Measurements from ENCODE around the gene ATP6V0D1.
A peak's percentile ranks its signal among the peaks of the same experiment; 100 is the strongest.

ATP6V0D1 gene

DNA sequence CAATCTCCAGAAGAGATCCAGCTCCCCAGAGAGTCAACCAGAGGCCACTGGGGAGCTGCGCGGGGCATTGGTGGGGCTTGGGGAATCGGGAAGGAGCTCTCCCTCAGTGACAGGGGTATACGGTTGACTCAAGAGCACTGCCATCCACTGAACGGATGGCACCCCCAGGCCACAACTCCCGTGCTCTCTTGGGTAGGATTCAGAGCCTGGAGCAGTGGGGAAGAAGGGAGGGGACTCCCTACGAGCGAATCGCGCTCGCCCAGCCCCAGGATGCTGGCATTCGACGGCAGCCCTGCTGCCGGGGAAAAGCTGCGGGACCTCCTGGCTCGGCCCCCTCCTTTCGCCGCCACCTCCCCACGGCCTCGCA is 87.2 kb downstream of the ATP6V0D1 start:
- Histone ChIP-seq H3K36me3 (ENCODE audit: insufficient read depth, low read length) (no peaks in the 10 kb centered on the region), H3K9me3 (ENCODE audit: insufficient read depth, low read depth, low read length) (no peaks in the 10 kb centered on the region), H3K27me3 (ENCODE audit: insufficient read depth, low read length) (peaks cover 53% of the 10 kb centered on the region), H3K4me3 (ENCODE audit: low read length) (peak overlapping the region; percentile 41), H3K4me1 (ENCODE audit: insufficient read depth, low read length) (peaks cover 18% of the 10 kb centered on the region), H3K27ac (ENCODE audit: low read depth, low read length) (no peak overlapping the region), H3K9ac (ENCODE audit: low read depth, low read length) (no peak overlapping the region)
- 6% methylated on average over 20 of the region's 20 CpGs for WGBS

DNA sequence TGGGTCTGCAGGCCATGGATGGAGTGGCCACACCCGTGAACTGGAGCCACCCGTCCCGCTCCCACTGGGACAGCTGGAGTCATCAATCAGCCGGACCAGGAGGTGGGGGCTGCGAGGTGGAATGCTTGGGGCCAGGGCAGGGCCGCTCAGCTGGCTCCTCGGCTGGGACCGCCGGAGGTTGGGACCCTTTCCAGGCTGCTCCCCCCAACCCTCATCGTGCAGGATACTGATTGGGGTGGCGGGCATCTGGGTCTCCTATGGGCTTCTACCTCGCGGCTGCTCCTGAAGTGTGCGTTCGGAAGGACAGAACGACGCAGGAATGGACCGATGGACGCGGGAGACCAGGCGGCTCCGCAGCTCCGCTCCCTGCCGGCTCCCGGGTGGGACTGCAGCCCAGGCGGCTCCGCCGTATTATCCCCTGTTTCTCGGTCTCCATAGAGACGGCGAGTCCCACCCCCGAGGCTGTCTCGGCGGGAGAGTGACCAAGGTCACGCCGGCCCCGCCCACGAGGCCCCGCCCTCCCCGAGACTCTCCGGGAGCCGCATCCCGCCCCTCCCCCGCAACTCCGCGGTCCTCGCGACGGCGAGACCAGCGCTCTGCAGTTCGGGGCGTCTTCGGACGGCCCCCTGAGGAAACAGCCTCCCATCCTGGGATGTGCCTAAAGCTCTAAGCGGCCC is 87.7 kb downstream of the ATP6V0D1 start, which contains the start of gene TPPP3:
TSS of gene TPPP3 (minus strand) at position 388 of the 677 bp plus-strand sequence. CDS start 2,387 bp downstream, outside the sequence.
- WGBS: 5% methylated on average over 56 of the region's 56 CpGs
- peaks cover 18% of the 10 kb centered on the region for H3K4me1 ChIP-seq (ENCODE audit: insufficient read depth, low read length)
- no peaks in the 10 kb centered on the region for H3K9me3 ChIP-seq (ENCODE audit: insufficient read depth, low read depth, low read length)
- H3K9ac ChIP-seq (ENCODE audit: low read depth, low read length): no peak within 1 kb of the TSS
- no peaks in the 10 kb centered on the region for H3K36me3 ChIP-seq (ENCODE audit: insufficient read depth, low read length)
- H3K27ac ChIP-seq (ENCODE audit: low read depth, low read length): no peak within 1 kb of the TSS
- peaks cover 48% of the 10 kb centered on the region for H3K27me3 ChIP-seq (ENCODE audit: insufficient read depth, low read length)
- H3K4me3 ChIP-seq (ENCODE audit: low read length): peak within 1 kb of the TSS; percentile 41

DNA sequence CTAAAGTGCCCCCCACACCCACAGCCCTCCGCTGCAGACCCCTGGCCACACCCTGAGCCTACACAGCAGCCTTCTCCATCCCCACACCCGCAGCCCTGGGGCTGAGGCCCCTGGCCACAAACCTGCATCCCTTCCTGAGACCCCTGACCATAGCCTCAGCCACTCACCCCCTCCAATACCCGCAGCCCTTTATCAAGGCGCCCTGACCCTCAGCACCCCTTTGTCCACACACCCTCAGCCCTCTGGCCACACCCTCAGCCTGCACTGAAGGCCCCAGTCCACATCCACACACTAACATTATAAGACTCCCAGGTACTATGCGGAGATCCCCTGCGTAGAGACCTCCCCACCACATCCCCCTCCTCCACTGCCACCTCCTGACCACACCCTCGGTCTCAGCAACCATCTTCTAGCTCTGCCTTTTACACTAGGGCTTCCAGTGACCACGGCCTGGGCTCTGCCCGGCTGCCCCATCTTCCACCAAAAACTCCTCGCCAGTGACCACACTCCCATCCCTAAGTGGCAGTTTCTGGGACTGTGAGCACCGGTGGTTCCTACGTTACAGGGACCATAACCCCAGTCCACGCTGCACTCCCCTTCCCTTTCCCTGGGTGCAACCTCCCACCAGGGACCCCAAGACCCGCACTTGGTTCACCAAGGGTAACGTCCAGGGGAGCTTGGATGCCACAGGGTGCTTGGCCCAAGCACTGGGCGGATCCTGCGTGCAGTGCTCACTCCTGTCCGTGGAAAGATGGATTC is 88.5 kb downstream of the ATP6V0D1 start:
- Histone ChIP-seq H3K27ac (ENCODE audit: low read depth, low read length) (no peak overlapping the region), H3K4me3 (ENCODE audit: low read length) (no peak overlapping the region), H3K9ac (ENCODE audit: low read depth, low read length) (no peak overlapping the region)

DNA sequence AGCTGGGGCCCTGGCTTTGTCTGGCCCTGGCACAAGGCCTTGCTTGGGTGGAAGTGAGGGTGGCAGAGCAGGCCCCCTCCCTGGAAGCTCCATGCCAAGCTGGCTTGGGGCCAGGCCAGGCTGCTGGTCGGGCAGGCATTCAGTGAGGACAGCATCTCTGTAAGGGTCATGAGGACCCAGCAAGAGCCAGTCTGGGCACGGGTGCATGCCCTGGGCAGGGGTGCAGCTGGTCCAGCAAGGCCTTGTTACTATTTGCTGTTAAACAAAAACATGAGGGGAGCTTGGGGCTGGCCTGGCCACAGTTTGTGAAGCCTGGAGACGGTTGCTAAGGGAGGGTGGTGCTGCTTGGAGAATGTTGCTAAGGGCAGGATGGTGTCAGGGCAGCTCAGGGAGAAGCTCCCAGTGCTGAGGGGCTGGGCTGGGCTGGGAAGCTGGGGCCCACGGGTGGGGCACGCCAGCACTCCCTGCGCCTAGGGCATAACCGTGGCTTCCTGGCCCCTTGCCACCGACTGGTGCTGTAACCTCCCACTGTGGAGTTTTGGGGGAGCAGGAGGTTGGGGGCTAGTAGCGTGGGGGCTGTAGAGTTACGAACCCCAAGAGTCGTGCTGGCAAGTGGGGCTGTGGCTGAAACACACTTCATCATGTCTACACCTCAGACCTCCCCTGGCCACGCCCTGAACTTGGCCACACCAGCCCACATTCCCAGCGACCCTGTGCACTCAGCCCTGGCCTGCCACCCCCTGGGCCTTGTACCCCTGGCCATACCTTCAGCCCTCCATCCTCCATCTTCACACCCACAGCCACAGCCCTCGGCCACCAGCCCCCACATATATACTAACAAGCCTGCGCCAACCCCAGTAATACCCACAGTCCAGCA is 89.3 kb downstream of the ATP6V0D1 start:
- Histone ChIP-seq H3K9me3 (ENCODE audit: insufficient read depth, low read depth, low read length) (no peaks in the 10 kb centered on the region), H3K36me3 (ENCODE audit: insufficient read depth, low read length) (no peaks in the 10 kb centered on the region), H3K4me1 (ENCODE audit: insufficient read depth, low read length) (peaks cover 16% of the 10 kb centered on the region), H3K9ac (ENCODE audit: low read depth, low read length) (no peak overlapping the region), H3K27ac (ENCODE audit: low read depth, low read length) (no peak overlapping the region), H3K4me3 (ENCODE audit: low read length) (no peak overlapping the region), H3K27me3 (ENCODE audit: insufficient read depth, low read length) (peaks cover 47% of the 10 kb centered on the region)
- WGBS: 91% methylated on average over 15 of the region's 15 CpGs

More for the DNA sequence above, 88.5 kb downstream of the ATP6V0D1 start:
- H3K9me3 ChIP-seq (ENCODE audit: insufficient read depth, low read depth, low read length): no peaks in the 10 kb centered on the region
- 83% methylated on average over 18 of the region's 18 CpGs for whole genome bisulfite sequencing
- H3K27me3 ChIP-seq (ENCODE audit: insufficient read depth, low read length): peaks cover 47% of the 10 kb centered on the region
- no peaks in the 10 kb centered on the region for H3K36me3 ChIP-seq (ENCODE audit: insufficient read depth, low read length)
- peaks cover 20% of the 10 kb centered on the region for H3K4me1 ChIP-seq (ENCODE audit: insufficient read depth, low read length)

DNA sequence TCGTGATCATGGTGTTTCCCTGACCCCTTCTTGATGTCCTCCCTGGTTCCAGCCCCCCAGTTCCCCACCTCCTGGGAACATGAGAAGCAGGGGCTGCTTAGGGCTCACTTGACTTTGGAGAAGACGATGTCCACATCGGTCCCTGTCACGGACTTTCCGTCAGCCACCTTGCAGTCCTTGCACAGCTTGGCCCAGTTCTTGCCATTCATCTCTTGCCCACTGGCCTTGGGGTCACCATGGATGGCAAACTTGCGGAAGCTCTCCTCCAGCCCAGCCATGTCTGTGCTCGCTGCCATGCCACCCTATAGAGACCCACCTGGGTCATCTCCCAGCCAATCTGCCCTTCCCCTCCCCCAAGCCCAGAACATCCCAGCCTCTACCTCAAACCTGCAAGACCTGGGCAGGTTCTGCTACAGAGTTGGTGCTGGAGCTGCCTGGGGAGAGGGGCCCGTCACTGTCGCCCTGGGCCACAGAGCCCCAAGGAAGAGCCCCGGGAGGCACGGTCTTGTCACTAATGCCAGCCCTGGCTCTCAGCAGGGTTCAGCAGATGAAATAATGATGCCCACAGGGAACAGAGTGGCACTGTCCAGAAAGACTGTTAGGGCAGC is 90.0 kb downstream of the ATP6V0D1 start:
- WGBS: 93% methylated on average over 11 of the region's 11 CpGs
- H3K9ac ChIP-seq (ENCODE audit: low read depth, low read length): no peak overlapping the region
- peaks cover 44% of the 10 kb centered on the region for H3K27me3 ChIP-seq (ENCODE audit: insufficient read depth, low read length)
- H3K9me3 ChIP-seq (ENCODE audit: insufficient read depth, low read depth, low read length): no peaks in the 10 kb centered on the region
- H3K4me3 ChIP-seq (ENCODE audit: low read length): no peak overlapping the region
- no peaks in the 10 kb centered on the region for H3K36me3 ChIP-seq (ENCODE audit: insufficient read depth, low read length)
- H3K27ac ChIP-seq (ENCODE audit: low read depth, low read length): no peak overlapping the region
- peaks cover 10% of the 10 kb centered on the region for H3K4me1 ChIP-seq (ENCODE audit: insufficient read depth, low read length)

DNA sequence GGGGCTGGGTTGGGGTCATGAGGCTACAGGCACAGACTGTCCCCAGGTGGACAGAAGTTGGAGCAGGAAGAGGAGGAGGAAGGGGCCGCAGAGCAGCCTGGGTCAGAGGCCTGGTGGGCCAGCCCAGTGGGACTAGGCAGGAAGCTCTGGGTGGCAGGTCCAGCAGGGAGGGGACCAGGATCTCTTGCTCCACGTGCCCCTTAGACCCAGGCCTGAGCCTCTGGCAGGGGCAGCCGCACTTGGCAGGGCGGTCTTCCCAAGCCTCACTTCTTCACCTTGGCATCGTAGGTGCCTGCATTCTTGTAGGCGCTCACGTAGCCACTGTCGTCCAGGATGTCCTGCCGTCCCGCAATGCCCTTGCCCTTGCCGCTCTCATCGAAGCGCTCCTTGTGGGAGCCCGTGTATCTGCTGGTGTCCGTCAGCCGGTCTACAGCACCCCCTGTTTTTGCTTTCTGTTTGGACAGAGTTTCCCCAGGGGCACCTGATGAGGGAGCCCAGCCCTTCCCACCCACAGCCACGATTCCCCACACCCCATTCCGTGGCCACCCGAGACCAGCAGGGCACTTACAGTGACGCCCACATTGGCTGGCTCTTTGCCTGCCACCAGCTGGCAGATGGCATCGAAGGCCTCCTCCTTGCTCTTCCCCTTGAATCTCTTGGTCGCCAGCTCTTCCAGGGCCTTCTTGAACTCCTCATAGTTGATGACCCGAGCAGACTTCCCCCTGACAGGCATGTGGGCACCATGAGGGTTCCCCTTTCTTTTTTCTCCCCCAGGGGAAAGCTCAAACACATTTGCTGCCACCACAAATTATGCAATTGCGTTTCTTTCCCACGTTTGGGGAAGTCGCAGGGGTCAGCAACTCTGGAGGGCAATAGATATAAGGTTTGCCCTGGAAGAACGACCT is 90.8 kb downstream of the ATP6V0D1 start:
- H3K9ac ChIP-seq (ENCODE audit: low read depth, low read length): no peak overlapping the region
- H3K36me3 ChIP-seq (ENCODE audit: insufficient read depth, low read length): no peaks in the 10 kb centered on the region
- H3K27ac ChIP-seq (ENCODE audit: low read depth, low read length): no peak overlapping the region
- peaks cover 3% of the 10 kb centered on the region for H3K4me1 ChIP-seq (ENCODE audit: insufficient read depth, low read length)
- no peak overlapping the region for H3K4me3 ChIP-seq (ENCODE audit: low read length)
- peaks cover 37% of the 10 kb centered on the region for H3K27me3 ChIP-seq (ENCODE audit: insufficient read depth, low read length)
- 91% methylated on average over 27 of the region's 27 CpGs for WGBS
- H3K9me3 ChIP-seq (ENCODE audit: insufficient read depth, low read depth, low read length): no peaks in the 10 kb centered on the region

DNA sequence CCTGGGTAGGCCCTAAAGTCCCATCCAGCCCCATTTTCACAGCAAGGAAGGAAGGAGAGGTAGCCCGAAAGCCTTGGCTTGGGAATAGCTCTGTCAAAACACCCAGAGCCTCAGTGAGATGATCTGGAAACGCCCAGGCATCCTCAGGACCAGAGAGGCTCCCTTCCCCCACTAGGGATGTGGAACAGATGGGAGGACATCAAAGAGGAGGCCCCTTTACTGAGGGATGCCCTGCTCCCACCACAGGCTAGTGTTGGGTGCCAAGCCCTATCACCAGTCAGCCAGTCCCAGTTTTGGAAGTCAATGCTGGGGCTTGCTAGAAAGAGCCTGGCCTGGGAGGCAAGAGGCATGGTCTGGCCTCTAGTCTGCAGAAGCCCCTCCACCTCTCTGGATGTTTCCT is 92.4 kb downstream of the ATP6V0D1 start:
- H3K27me3 ChIP-seq (ENCODE audit: insufficient read depth, low read length): peaks cover 21% of the 10 kb centered on the region
- H3K27ac ChIP-seq (ENCODE audit: low read depth, low read length): no peak overlapping the region
- H3K9me3 ChIP-seq (ENCODE audit: insufficient read depth, low read depth, low read length): no peaks in the 10 kb centered on the region
- H3K4me3 ChIP-seq (ENCODE audit: low read length): no peak overlapping the region
- WGBS: 82% methylated on average over 2 of the region's 2 CpGs
- no peak overlapping the region for H3K9ac ChIP-seq (ENCODE audit: low read depth, low read length)
- peaks cover 3% of the 10 kb centered on the region; the same call in 1 of the 2 replicates for H3K4me1 ChIP-seq (ENCODE audit: insufficient read depth, low read length)
- H3K36me3 ChIP-seq (ENCODE audit: insufficient read depth, low read length): no peaks in the 10 kb centered on the region

DNA sequence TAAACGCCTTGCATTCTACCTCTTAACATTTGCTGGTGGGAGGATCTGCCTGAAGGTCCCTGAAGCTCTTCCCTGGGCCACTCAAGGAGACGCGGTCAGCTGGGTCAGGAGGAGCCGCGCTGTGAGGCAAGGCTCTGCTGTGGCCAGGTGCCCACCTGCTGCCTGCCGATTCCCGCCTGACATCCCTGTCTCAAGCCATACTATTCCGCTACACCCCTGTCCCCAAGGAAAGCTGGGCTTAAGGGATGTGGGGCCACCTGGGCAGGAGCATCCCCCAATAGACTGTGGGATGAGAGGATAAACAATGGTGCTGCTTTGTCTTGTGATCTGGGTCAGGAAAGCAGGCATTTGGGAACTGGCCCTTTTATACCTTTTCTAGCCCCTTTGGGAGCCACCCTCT is 92.8 kb downstream of the ATP6V0D1 start:
- no peak overlapping the region for H3K4me3 ChIP-seq (ENCODE audit: low read length)
- H3K27ac ChIP-seq (ENCODE audit: low read depth, low read length): no peak overlapping the region
- 87% methylated on average over 8 of the region's 8 CpGs for WGBS
- peaks cover 17% of the 10 kb centered on the region for H3K27me3 ChIP-seq (ENCODE audit: insufficient read depth, low read length)
- H3K9ac ChIP-seq (ENCODE audit: low read depth, low read length): no peak overlapping the region
- H3K36me3 ChIP-seq (ENCODE audit: insufficient read depth, low read length): no peaks in the 10 kb centered on the region
- H3K9me3 ChIP-seq (ENCODE audit: insufficient read depth, low read depth, low read length): no peaks in the 10 kb centered on the region
- peaks cover 3% of the 10 kb centered on the region; the same call in 1 of the 2 replicates for H3K4me1 ChIP-seq (ENCODE audit: insufficient read depth, low read length)

Data from HUES64 (cell line).